IPS DF 6.9 (cell line): ENCODE data around the gene CASP1.
"Not testable (repeated sequence)": the region's sequence is repeated elsewhere in the genome, so short reads cannot be mapped to it uniquely, and the experiment has no call there.

Experiments
- DNase-seq: peaks from one replicate; pipeline ENCODE4 v3.0.0-alpha.2; 2013; ENCODE audit warnings: low read depth, low spot score
- H3K27ac ChIP-seq: one replicate; pipeline ENCODE4 v1.5.1; 2013; ENCODE audit warnings: low read length, control low read depth
- H3K27me3 ChIP-seq: 2 replicates; pipeline ENCODE4 v1.6.1; 2013; ENCODE audit warnings: mild to moderate bottlenecking, low read length; ENCODE audit not compliant: control insufficient read depth, insufficient read depth
- H3K36me3 ChIP-seq: 2 replicates; pipeline ENCODE4 v1.6.1; 2013; ENCODE audit warnings: low read length; ENCODE audit not compliant: control insufficient read depth, insufficient read depth
- H3K4me1 ChIP-seq: 2 replicates; pipeline ENCODE4 v1.6.1; 2013; ENCODE audit warnings: low read length; ENCODE audit not compliant: control insufficient read depth, insufficient read depth
- H3K4me3 ChIP-seq: 2 replicates; pipeline ENCODE4 v1.5.1; 2013; ENCODE audit warnings: mild to moderate bottlenecking, low read length
- H3K9me3 ChIP-seq: 2 replicates; pipeline ENCODE4 v1.6.1; 2013; ENCODE audit warnings: low read length, inconsistent platforms; ENCODE audit not compliant: control insufficient read depth, insufficient read depth
- WGBS: extraction: QIAGEN DNeasy Blood & Tissue Kit; methylation state at CpG from one replicate; pipeline ENCODE4 v1.1.7; 2013; ENCODE audit warnings: mixed read lengths, missing lambda C conversion rate; ENCODE audit not compliant: insufficient read length, insufficient coverage; 5-methylcytosine and 5-hydroxymethylcytosine counted together

The CASP1 gene

GRCh38 chr11:105034813-105035620 lies at the start of gene CASP1:
TSS of gene CASP1 (minus strand) at chr11:105035144. CDS start at chr11:105035113, 31 bp downstream.
- WGBS, result no CpG with 5 or more reads among the region's 3 CpGs
- DNase-seq, result no peak

DNA sequence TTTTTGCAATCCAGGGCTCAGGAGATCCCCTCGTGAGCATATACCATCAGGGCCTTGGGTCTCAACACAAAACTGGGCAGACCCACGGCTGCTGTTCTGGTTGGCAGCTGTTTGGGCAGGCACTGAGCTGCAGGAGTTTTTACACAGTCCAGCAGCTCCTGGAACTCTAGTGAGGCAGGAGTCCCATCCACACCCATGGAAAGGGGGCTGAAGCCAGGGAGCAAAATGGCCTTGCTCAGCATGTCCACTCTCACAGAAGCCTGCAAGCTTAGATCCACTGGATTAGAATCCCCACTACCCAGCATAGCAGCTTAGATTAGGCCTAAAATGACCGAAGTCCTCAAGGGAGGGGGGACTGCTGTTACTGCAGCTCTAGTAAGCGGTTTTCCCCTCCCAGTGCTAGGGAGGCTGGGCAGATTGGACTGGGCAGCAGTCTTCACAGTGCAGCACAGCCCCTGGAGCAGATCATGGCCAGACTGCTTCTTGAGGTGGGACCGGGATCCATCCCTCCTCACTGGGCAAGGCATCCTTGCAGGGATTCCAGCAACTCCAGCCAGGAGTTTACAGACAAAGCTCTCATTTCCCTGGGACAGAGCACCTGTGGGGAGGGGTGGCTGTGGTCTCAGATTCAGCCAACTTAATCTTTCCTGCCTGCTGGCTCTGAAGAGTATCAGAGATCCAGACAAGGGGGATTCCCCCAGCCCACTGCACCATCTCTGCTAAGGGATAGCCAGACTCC lies 46.6 kb upstream of the CASP1 start:
- H3K27me3 ChIP-seq, result no peaks in the 10 kb centered on the region
- no peak overlapping the region for H3K27ac ChIP-seq
- WGBS, result no CpG with 5 or more reads among the region's 5 CpGs
- no peaks in the 10 kb centered on the region for H3K9me3 ChIP-seq
- DNase-seq, result no peak
- no peaks in the 10 kb centered on the region for H3K36me3 ChIP-seq
- H3K4me1 ChIP-seq, result peaks cover 5% of the 10 kb centered on the region
- H3K4me3 ChIP-seq, result no peak overlapping the region

More at GRCh38 chr11:105034813-105035620, at the start of gene CASP1:
- H3K36me3 ChIP-seq, result no peaks in the 10 kb centered on the region
- H3K4me1 ChIP-seq, result no peaks in the 10 kb centered on the region
- H3K9me3 ChIP-seq, result peaks cover 1% of the 10 kb centered on the region; the same call in 1 of the 2 replicates
- no peaks in the 10 kb centered on the region for H3K27me3 ChIP-seq
- H3K27ac ChIP-seq, result no peak within 1 kb of the TSS
- no peak within 1 kb of the TSS for H3K4me3 ChIP-seq

DNA sequence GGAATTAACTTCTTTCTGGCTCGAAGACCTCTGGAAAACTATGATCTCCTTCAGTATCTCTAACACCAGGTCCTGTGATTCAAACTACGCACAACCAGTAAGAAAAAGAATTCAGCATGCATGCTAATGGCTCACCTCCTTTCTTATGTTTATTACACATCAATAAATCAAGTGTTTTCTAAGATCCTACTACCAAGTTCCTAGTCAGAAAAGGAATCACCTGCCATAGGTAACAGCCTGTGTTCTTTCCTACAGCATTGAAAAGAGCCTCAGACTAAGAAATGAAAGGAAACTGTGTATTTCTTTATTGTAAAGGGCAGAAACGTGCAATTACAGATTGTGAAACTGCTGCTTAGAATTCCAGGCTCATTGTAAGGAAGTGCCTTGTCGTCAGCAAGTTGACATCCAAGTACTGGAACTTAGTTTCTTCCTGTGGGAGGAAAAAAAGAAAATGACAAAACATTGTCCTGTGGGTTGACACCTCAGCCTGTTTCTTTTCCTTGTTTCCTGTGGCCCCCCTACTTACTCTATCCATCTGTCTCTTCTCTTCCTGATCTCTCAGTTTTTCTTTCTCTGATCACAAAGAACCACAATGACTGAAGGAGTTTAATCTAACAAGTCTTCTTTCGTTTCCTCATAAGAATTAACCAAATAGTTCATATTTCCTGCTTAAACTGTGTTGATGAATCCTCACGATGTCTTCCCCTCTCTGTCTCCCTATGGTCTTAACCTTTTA lies 45.4 kb upstream of the CASP1 start:
- H3K36me3 ChIP-seq, H3K9me3 ChIP-seq, H3K4me1 ChIP-seq, DNase-seq, H3K27ac ChIP-seq, H3K4me3 ChIP-seq, H3K27me3 ChIP-seq: not testable (repeated sequence)
- WGBS, result no CpG with 5 or more reads among the region's 6 CpGs

- Histone ChIP-seq H3K9me3 (no peaks in the 10 kb centered on the region), H3K4me3 (no peak overlapping the region), H3K36me3 (no peaks in the 10 kb centered on the region), H3K4me1 (peaks cover 5% of the 10 kb centered on the region), H3K27me3 (no peaks in the 10 kb centered on the region), H3K27ac (no peak overlapping the region)
- DNase-seq, result no peak
- no CpG with 5 or more reads among the region's 3 CpGs for WGBS
These were observed 43.3 kb upstream of the CASP1 start for GRCh38 chr11:105078283-105078682.

DNA sequence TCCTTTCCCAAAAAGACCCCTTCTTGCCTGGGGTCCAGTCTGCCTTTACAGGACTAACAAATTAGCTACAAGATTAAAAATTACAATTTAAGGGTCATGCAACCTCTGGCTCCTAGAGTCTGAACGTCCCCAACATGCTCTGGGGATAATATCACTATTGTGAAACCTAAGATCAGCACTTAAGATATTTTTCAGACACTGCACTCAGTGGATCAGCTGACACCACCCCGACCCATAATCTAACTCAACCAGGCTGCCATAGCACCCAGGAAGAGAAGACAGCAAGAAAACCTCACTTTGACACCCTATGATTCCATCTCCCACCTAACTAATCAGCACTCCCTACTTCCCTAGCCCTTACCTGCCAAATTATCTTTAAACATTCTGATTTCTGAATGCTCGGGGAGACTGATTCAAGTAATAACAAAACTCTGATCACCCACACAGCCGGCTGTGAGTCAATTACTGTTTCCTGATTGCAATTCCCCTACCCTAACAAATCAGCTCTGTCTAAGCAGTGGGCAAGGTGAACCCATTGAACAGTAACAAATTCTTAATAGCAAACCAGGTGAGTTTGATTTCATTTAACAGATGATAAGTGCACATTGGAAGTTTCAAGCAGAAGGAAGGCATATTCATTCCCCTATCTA lies 42.3 kb upstream of the CASP1 start:
- H3K36me3 ChIP-seq, H3K4me1 ChIP-seq, H3K9me3 ChIP-seq, H3K27ac ChIP-seq, H3K4me3 ChIP-seq, DNase-seq, H3K27me3 ChIP-seq: not testable (repeated sequence)
- no CpG with 5 or more reads among the region's 4 CpGs for WGBS

DNA sequence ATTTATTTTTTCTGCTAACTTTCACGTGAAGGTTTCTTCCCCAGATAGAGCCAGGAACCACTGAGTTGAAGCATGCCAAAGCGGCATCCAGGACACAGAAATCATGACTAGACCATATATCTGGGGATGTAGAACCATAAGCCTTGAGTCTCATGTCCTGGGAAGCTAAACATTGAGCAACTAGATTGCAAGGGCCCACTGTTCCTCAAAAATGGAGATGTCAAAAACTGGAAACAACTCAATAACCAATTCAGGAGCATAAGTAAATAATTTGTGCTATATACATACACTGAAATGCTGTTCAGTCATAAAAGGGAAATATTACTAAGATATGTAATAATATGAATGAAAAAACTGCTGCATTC lies 39.2 kb upstream of the CASP1 start:
- H3K36me3 ChIP-seq, result no peaks in the 10 kb centered on the region
- no CpG with 5 or more reads among the region's 2 CpGs for WGBS
- H3K4me1 ChIP-seq, result no peaks in the 10 kb centered on the region

DNA sequence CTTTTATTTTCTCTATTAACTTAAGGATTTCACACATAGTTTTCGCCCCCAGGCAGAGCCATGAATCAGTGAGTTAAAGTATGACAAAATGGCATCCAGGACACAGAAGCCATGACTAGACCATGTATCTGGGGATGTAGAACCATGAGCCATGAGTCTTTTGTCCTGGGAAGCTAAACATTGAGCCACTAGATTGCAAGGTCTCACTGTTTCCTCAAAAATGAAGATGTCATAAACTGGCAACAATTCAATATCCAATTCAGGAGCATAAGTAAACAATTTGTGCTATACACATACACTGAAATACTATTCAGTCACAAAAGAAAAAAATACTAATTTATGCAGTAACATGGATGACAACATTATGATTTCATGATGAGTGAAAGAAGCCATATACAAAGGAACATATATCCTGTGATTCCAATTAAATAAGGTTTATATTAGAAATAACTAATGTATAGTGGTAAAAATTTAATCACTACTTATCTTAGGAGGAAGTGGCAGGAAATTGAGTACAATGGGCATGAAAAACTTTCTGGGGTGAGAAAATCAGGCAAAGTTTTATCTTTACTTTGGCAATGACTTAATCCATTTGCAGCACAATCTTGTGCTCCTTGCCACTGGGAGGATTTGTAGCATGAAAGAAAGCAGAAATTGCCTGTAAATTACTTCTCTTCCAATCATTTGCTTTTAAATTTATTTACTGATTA lies 38.7 kb upstream of the CASP1 start:
- H3K36me3 ChIP-seq, result no peaks in the 10 kb centered on the region
- DNase-seq, result no peak
- H3K4me1 ChIP-seq, result no peaks in the 10 kb centered on the region
- no peaks in the 10 kb centered on the region for H3K27me3 ChIP-seq
- no peak overlapping the region for H3K4me3 ChIP-seq
- no CpG with 5 or more reads among the region's 1 CpG for WGBS
- H3K27ac ChIP-seq, result no peak overlapping the region
- H3K9me3 ChIP-seq, result no peaks in the 10 kb centered on the region

More for the DNA sequence above, 39.2 kb upstream of the CASP1 start:
- no peak overlapping the region for H3K27ac ChIP-seq
- no peak for DNase-seq
- H3K27me3 ChIP-seq, result no peaks in the 10 kb centered on the region
- no peak overlapping the region for H3K4me3 ChIP-seq
- no peaks in the 10 kb centered on the region for H3K9me3 ChIP-seq

- not testable (repeated sequence) for DNase-seq, H3K36me3 ChIP-seq, H3K4me3 ChIP-seq, H3K27me3 ChIP-seq, H3K4me1 ChIP-seq, H3K9me3 ChIP-seq, H3K27ac ChIP-seq
- no CpG with 5 or more reads among the region's 2 CpGs for WGBS
These were observed 37.1 kb upstream of the CASP1 start for GRCh38 chr11:105072080-105072479.

GRCh38 chr11:105071089-105071732 lies 36.3 kb upstream of the CASP1 start:
- H3K27ac ChIP-seq, result no peak overlapping the region
- no peak for DNase-seq
- H3K4me1 ChIP-seq, result no peaks in the 10 kb centered on the region
- WGBS, result no CpG with 5 or more reads among the region's 4 CpGs
- no peaks in the 10 kb centered on the region for H3K36me3 ChIP-seq
- no peaks in the 10 kb centered on the region for H3K9me3 ChIP-seq
- H3K27me3 ChIP-seq, result no peaks in the 10 kb centered on the region
- no peak overlapping the region for H3K4me3 ChIP-seq
